Measurements from ENCODE around the gene TRIM3.

TRIM3 gene

GRCh38 chr11:6442441-6442840, 31.3 kb downstream of the TRIM3 start:
- TF ChIP-seq, protein P1, sequence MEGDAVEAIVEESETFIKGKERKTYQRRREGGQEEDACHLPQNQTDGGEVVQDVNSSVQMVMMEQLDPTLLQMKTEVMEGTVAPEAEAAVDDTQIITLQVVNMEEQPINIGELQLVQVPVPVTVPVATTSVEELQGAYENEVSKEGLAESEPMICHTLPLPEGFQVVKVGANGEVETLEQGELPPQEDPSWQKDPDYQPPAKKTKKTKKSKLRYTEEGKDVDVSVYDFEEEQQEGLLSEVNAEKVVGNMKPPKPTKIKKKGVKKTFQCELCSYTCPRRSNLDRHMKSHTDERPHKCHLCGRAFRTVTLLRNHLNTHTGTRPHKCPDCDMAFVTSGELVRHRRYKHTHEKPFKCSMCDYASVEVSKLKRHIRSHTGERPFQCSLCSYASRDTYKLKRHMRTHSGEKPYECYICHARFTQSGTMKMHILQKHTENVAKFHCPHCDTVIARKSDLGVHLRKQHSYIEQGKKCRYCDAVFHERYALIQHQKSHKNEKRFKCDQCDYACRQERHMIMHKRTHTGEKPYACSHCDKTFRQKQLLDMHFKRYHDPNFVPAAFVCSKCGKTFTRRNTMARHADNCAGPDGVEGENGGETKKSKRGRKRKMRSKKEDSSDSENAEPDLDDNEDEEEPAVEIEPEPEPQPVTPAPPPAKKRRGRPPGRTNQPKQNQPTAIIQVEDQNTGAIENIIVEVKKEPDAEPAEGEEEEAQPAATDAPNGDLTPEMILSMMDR (IDR thresholded peaks at IDR 0.05; ENCODE audit: low read depth, low read length) = no peak
- DNase-seq (ENCODE audit: low read depth in 2 of 2) = no peak
- H3K4me3 ChIP-seq (replicated peaks in 1 of 2; ENCODE audit: low read depth in 2 of 2, low read length in 2 of 2) = no peak overlapping the region

GRCh38 chr11:6440906-6441358, 32.8 kb downstream of the TRIM3 start, which contains the start of gene HPX:
Gene HPX (minus strand): TSS chr11:6440987. CDS start chr11:6440963, 24 bp downstream.
- no peak within 1 kb of the TSS for H3K4me3 ChIP-seq (replicated peaks in 1 of 2; ENCODE audit: low read depth in 2 of 2, low read length in 2 of 2)
- DNase-seq (ENCODE audit: low read depth in 2 of 2) = no peak
- TF ChIP-seq, protein P1 (IDR thresholded peaks at IDR 0.05; ENCODE audit: low read depth, low read length) = no peak

DNA sequence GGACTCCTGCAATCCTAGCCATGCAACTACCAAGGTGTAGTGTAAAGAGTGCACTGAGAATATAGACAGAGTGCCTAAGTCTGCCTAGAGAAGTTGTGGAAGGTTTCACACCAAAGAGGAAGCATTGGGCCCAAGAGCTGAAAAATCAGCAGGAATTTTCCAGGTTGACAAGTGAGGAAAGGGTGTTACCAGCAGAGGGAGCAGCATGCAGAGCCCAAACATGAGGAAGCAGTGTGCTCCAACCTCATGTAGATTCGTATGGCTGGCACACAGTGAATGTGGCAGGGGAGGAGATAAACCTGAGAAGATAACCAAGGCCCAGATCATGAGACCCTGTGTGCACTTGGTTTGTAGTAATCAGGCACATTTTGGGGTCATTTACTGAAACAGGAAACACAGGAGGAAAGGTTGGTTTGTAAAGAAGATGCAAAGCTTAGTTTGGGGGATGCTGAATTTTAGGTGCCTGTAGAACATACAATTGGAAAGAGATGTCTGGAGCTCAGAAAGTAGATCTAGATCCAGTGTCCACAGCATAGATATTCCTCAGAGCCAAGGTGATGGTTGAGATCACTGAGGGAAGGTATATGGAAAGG, 34.7 kb downstream of the TRIM3 start:
- DNase-seq (ENCODE audit: low read depth in 2 of 2) = peak; percentile 70 to 75
- H3K4me3 ChIP-seq (replicated peaks in 1 of 2; ENCODE audit: low read depth in 2 of 2, low read length in 2 of 2) = no peak overlapping the region
- TF ChIP-seq, protein P1 (IDR thresholded peaks at IDR 0.05; ENCODE audit: low read depth, low read length) = peak; percentile 87

GRCh38 chr11:6437993-6438392, 35.7 kb downstream of the TRIM3 start:
- TF ChIP-seq, protein P1 (IDR thresholded peaks at IDR 0.05; ENCODE audit: low read depth, low read length) = no peak
- no peak overlapping the region for H3K4me3 ChIP-seq (replicated peaks in 1 of 2; ENCODE audit: low read depth in 2 of 2, low read length in 2 of 2)
- no peak for DNase-seq (ENCODE audit: low read depth in 2 of 2)

DNA sequence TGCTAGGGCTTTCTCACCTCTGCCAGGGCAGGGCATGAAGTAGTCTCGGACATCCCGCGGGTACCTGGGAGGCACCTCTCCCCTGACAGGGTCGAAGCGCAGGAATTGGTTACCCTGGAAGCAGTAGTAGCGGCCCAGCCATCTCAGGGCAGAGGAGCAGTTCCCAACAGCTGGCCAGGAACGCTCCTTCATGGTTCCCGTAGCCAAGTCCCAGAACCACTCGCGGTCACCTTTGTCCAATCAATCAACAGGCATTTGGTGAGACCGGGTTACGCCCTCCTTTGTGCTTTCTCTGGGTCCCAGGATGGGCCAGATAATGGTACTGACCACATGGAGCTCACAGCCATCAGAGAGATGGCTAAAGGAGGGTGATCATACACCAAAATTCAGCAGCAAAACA, 36.3 kb downstream of the TRIM3 start:
- H3K4me3 ChIP-seq (replicated peaks in 1 of 2; ENCODE audit: low read depth in 2 of 2, low read length in 2 of 2) = no peak overlapping the region
- DNase-seq (ENCODE audit: low read depth in 2 of 2) = no peak
- TF ChIP-seq, protein P1 (IDR thresholded peaks at IDR 0.05; ENCODE audit: low read depth, low read length) = no peak

DNA sequence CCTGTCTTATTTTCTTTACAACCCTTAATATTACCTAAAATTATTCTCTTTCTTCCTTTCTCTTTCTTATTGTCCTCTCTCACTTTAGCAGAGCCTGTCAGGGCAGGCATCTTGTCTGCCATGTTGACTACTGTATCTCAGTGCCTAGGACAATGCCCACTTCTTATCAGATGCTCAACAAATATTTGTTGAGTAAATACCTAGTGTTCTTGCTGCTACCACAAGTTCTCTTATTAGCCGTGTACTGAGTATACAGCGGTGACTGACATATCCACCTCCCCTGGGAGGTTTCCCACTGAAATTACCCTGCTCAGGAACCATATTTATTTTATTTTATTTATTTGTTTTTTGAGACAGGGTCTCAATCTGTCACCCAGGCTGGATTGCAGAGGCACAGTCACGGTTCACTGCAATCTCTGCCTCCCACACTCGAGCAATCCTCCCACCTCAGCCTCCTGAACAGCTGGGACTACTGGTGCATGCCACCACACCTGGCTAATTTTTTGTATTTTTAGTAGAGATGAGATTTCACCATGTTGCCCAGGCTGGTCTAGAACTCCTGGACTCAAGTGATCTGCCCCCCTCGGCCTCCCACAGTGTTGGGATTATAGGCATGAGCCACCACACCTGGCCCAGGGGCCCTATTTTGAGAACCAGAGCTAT, 39.6 kb downstream of the TRIM3 start:
- no peak for DNase-seq (ENCODE audit: low read depth in 2 of 2)
- no peak overlapping the region for H3K4me3 ChIP-seq (replicated peaks in 1 of 2; ENCODE audit: low read depth in 2 of 2, low read length in 2 of 2)
- TF ChIP-seq, protein P1 (IDR thresholded peaks at IDR 0.05; ENCODE audit: low read depth, low read length) = no peak
